ENCODE data around the gene BDH1. TPM values are rescaled to one million over a fixed set of nuclear protein-coding genes. Genes with fewer than 3 reads are reported as not detected.

The BDH1 gene
- total and polyA plus RNA-seq, 2 of the 13 experiments (the other 11 are each of a cell fraction or from before 2014, with no cell fraction given), result 21.2 to 71.9 TPM

- TF ChIP-seq ZNF24 (IDR thresholded peaks at IDR 0.05) (no peak), ZSCAN12 (CRISPR knock-in tag; IDR thresholded peaks at IDR 0.05) (no peak), NR2F6 (IDR thresholded peaks at IDR 0.05) (peak; percentile 49; the same call in 1 of the 2 replicates), NR2F6 (CRISPR knock-in tag; IDR thresholded peaks at IDR 0.05) (peak; percentile 25; the same call in 1 of the 2 replicates), EP300 (IDR thresholded peaks at IDR 0.05; ENCODE audit: low read depth in 2 of 2, low read length in 2 of 2) (peak in 1 of 2 experiments; percentile 64; a peak in 2 of 4 replicates), EP300 (CRISPR knock-in tag; IDR thresholded peaks at IDR 0.05; ENCODE audit: borderline replicate concordance) (no peak), ZNF687 (CRISPR knock-in tag; IDR thresholded peaks at IDR 0.05) (no peak; the same call in 1 of the 2 replicates), HOXA7 (CRISPR knock-in tag; IDR thresholded peaks at IDR 0.05) (no peak), HOXA3 (CRISPR knock-in tag; IDR thresholded peaks at IDR 0.05) (no peak), NCOA2 (CRISPR knock-in tag; IDR thresholded peaks at IDR 0.05) (peak; percentile 74), ZBTB43 (CRISPR knock-in tag; conservative IDR thresholded peaks at IDR 0.05) (0 out of 2 replicates have a peak, but pooled peaks have one; percentile 15), POLR2A (IDR thresholded peaks at IDR 0.05; ENCODE audit: insufficient read depth in 1 of 2, low read depth in 2 of 2, low read length in 2 of 2) (peak; percentile 41 to 62; a peak in 2 of 4 replicates), POLR2AphosphoS5 (IDR thresholded peaks at IDR 0.05; ENCODE audit: low read depth, low read length) (peak; percentile 70), RAD51 (IDR thresholded peaks at IDR 0.05; ENCODE audit: borderline replicate concordance) (no peak), GPBP1L1 (CRISPR knock-in tag; IDR thresholded peaks at IDR 0.05) (no peak), CEBPZ (IDR thresholded peaks at IDR 0.05; ENCODE audit: low read length) (no peak)
Observed at GRCh38 chr3:197597335-197597734, 41.6 kb upstream of the BDH1 start (continued).
